Endothelial cell of umbilical vein (primary cell): ENCODE measurements around the gene ZNF490.

Experiments used
- EZH2 ChIP-seq: IDR thresholded peaks from 2 replicates; pipeline ENCODE4 v1.6.1; 2012; ENCODE audit warnings: borderline replicate concordance, low read depth, mild to moderate bottlenecking, moderate library complexity, low read length, inconsistent platforms; ENCODE audit not compliant: severe bottlenecking
- FOS ChIP-seq: IDR thresholded peaks from 2 replicates; pipeline ENCODE4 v1.6.1; 2011; ENCODE audit warnings: mild to moderate bottlenecking, low read length, moderate library complexity, borderline replicate concordance; ENCODE audit not compliant: insufficient read depth
- GATA2 ChIP-seq: IDR thresholded peaks from 2 replicates; pipeline ENCODE4 v1.7.0; 2011; ENCODE audit warnings: low read depth, mild to moderate bottlenecking, moderate library complexity, mixed read lengths, low read length; ENCODE audit not compliant: insufficient read length, insufficient read depth
- JUN ChIP-seq: IDR thresholded peaks from 2 replicates; pipeline ENCODE4 v1.6.1; 2011; ENCODE audit warnings: borderline replicate concordance, low read depth; ENCODE audit not compliant: insufficient read length, insufficient read depth
- MYC ChIP-seq: IDR thresholded peaks from one replicate; pipeline ENCODE4 v1.6.1; 2011; ENCODE audit warnings: mild to moderate bottlenecking, low read depth, low read length
- POLR2A ChIP-seq: IDR thresholded peaks from 2 replicates; pipeline ENCODE4 v1.6.1; 2012; ENCODE audit warnings: low read depth, mild to moderate bottlenecking, control low read depth, low read length
- POLR2AphosphoS5 ChIP-seq: IDR thresholded peaks from 2 replicates; pipeline ENCODE4 v1.6.1; 2012; ENCODE audit warnings: low read depth, mild to moderate bottlenecking, control low read depth, low read length, moderate library complexity; ENCODE audit not compliant: insufficient read depth
- TF ChIP-seq, protein P1 (sequence below), 2 donors: IDR thresholded peaks; 1 replicate in 1 of 2; 2 replicates in 1 of 2; pipeline ENCODE4 v1.5.1; 2011; ENCODE audit warnings: low read length in 2 of 2, mild to moderate bottlenecking in 2 of 2, moderate library complexity in 2 of 2, control low read depth in 1 of 2, inconsistent platforms in 1 of 2, low read depth in 1 of 2; ENCODE audit not compliant: insufficient read depth in 1 of 2; ENCODE audit errors: extremely low read depth in 1 of 2
- TF ChIP-seq, protein P2 (sequence below): IDR thresholded peaks from 2 replicates; pipeline ENCODE4 v1.6.1; 2011; ENCODE audit not compliant: insufficient read depth, insufficient read length

DNA sequence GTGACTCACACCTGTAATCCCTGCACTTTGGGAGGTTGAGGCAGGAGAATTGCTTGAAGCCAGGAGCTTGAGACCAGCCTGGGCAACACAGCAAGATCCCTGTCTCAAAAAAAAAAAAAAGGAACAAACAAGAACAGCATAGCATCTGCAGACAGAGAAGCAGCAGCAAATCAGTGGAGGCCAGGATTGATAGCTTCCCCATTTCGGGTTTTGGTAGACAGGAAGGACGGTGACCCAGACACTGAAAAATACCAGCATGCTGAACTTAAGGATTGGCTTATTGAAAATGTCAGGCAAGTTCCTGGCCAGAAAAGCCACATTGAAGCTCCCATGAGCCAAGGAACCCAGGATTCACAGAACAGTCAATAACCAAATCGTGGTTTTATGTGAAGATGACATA, 3.0 kb downstream of the ZNF490 start:
- TF ChIP-seq, protein P1, sequence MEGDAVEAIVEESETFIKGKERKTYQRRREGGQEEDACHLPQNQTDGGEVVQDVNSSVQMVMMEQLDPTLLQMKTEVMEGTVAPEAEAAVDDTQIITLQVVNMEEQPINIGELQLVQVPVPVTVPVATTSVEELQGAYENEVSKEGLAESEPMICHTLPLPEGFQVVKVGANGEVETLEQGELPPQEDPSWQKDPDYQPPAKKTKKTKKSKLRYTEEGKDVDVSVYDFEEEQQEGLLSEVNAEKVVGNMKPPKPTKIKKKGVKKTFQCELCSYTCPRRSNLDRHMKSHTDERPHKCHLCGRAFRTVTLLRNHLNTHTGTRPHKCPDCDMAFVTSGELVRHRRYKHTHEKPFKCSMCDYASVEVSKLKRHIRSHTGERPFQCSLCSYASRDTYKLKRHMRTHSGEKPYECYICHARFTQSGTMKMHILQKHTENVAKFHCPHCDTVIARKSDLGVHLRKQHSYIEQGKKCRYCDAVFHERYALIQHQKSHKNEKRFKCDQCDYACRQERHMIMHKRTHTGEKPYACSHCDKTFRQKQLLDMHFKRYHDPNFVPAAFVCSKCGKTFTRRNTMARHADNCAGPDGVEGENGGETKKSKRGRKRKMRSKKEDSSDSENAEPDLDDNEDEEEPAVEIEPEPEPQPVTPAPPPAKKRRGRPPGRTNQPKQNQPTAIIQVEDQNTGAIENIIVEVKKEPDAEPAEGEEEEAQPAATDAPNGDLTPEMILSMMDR (IDR thresholded peaks at IDR 0.05; ENCODE audit: extremely low read depth in 1 of 2, insufficient read depth in 1 of 2, low read depth in 1 of 2, low read length in 2 of 2) = no peak
- no peak for TF ChIP-seq EZH2
- no peak for TF ChIP-seq JUN
- no peak for TF ChIP-seq POLR2AphosphoS5
- no peak for TF ChIP-seq FOS
- no peak for TF ChIP-seq POLR2A
- no peak for TF ChIP-seq GATA2
- no peak for TF ChIP-seq MYC
- TF ChIP-seq, protein P2, sequence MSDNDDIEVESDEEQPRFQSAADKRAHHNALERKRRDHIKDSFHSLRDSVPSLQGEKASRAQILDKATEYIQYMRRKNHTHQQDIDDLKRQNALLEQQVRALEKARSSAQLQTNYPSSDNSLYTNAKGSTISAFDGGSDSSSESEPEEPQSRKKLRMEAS = no peak
